ENCODE data around the gene AUTS2.

The AUTS2 gene

GRCh38 chr7:70460562-70460961 lies 862.3 kb downstream of the AUTS2 start:
- DNase-seq (ENCODE audit: low read depth): no peak

- DNase-seq (ENCODE audit: low read depth): no peak
Measured at GRCh38 chr7:70463352-70463938, 865.2 kb downstream of the AUTS2 start.

GRCh38 chr7:70466725-70467364 lies 868.6 kb downstream of the AUTS2 start:
- no peak for DNase-seq (ENCODE audit: low read depth)

GRCh38 chr7:70470746-70471145 lies 872.5 kb downstream of the AUTS2 start:
- no peak for DNase-seq (ENCODE audit: low read depth)

- no peak for DNase-seq (ENCODE audit: low read depth)
Measured at GRCh38 chr7:70472601-70473237, 874.4 kb downstream of the AUTS2 start.

GRCh38 chr7:70474639-70475234 lies 876.5 kb downstream of the AUTS2 start:
- DNase-seq (ENCODE audit: low read depth): no peak

- no peak for DNase-seq (ENCODE audit: low read depth)
Measured at GRCh38 chr7:70477036-70478010, 879.0 kb downstream of the AUTS2 start.

GRCh38 chr7:70479153-70480021 lies 881.1 kb downstream of the AUTS2 start:
- no peak for DNase-seq (ENCODE audit: low read depth)

GRCh38 chr7:70480927-70481569 lies 882.8 kb downstream of the AUTS2 start:
- DNase-seq (ENCODE audit: low read depth): no peak

GRCh38 chr7:70481570-70482123 lies 883.4 kb downstream of the AUTS2 start:
- no peak for DNase-seq (ENCODE audit: low read depth)

- DNase-seq (ENCODE audit: low read depth): no peak
Measured at GRCh38 chr7:70484255-70484654, 886.0 kb downstream of the AUTS2 start.

- no peak for DNase-seq (ENCODE audit: low read depth)
Measured at GRCh38 chr7:70486977-70487376, 888.7 kb downstream of the AUTS2 start.

GRCh38 chr7:70487428-70487827 lies 889.2 kb downstream of the AUTS2 start:
- no peak for DNase-seq (ENCODE audit: low read depth)

- DNase-seq (ENCODE audit: low read depth): no peak
Measured at GRCh38 chr7:70487886-70488285, 889.6 kb downstream of the AUTS2 start.

GRCh38 chr7:70489813-70490212 lies 891.5 kb downstream of the AUTS2 start:
- no peak for DNase-seq (ENCODE audit: low read depth)

- no peak for DNase-seq (ENCODE audit: low read depth)
Measured at GRCh38 chr7:70492625-70493024, 894.4 kb downstream of the AUTS2 start.

GRCh38 chr7:70494225-70495032 lies 896.2 kb downstream of the AUTS2 start:
- no peak for DNase-seq (ENCODE audit: low read depth)

- DNase-seq (ENCODE audit: low read depth): no peak
Measured at GRCh38 chr7:70495033-70495376, 896.7 kb downstream of the AUTS2 start.

- DNase-seq (ENCODE audit: low read depth): no peak
Measured at GRCh38 chr7:70497793-70498192, 899.5 kb downstream of the AUTS2 start.

All from stimulated activated CD8-positive, alpha-beta memory T cell treated with anti-CD3 and anti-CD28 coated beads, Interleukin-4, amount 100 ng/mL, for 24 hours (primary cell).